ENCODE measurements around the gene ANKRD40CL.
"Not testable (repeated sequence)": the region's sequence is repeated elsewhere in the genome, so short reads cannot be mapped to it uniquely, and the experiment has no call there.

The ANKRD40CL gene, protein sequence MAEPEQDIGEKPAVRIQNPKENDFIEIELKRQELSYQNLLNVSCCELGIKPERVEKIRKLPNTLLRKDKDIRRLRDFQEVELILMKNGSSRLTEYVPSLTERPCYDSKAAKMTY

DNA sequence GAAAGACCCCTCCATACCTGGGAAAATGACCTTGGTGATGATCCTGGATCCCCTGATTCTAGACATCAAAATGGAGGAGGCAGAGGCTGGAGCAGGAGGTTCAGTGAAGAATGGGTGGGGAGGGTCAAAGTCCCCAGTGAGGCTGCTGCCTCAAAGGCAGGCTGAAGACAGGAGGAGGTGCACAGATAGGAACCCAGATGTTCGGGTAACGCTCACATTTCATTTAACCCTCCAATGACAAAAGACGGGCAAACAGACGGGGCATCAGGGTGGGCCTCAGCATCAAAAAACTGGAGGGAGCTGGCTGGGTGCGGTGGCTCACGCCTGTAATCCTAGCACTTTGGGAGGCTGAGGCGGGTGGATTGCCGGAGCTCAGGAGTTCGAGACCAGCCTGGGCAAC is at the start of gene ANKRD40CL:
Gene ANKRD40CL (minus strand): TSS at position 73 of the 400 bp plus-strand sequence. CDS start 605 bp downstream, outside the sequence.
- DNase-seq (ENCODE audit: low spot score), result no peak

DNA sequence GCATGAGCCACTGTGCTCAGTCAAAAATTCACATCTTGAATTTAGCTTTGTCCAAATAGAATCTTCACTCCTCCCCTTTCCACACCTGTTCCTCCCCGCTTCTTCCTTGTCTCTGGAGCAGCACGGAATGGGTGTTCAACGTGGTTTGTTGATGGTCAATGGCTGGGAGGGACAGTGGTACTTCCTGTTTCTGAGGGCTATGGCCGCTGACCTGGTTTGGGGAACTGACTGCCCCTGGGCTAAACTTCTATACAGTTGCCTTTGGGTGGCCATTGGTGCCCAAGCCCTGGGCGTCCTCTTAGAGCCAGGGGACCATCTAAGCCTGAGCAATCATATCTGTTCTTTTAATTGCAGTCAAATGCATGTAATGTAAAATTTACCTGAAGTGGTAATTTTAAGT is 49.0 kb upstream of the ANKRD40CL start:
- no peak for DNase-seq (ENCODE audit: low spot score)

DNA sequence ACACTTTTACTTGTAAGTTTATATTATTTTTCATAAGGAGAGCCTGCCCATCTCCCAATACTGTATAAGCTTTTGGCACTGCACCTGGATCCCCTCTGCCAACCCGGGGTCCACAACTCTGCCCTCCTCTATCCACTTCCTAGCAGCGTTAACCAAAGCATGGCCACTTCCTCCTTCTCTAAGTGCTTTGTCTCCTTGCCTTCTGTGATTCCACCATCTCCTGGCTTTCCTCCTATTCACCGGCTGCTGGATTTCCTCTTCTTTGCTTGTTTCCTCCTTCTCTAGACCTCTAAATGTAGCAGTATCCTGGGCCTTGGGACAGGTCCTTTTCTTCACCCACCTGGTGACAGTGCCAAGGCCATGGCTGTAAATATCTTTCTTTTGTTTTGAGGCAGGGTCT is 48.1 kb upstream of the ANKRD40CL start:
- DNase-seq (ENCODE audit: low spot score), result no peak

DNA sequence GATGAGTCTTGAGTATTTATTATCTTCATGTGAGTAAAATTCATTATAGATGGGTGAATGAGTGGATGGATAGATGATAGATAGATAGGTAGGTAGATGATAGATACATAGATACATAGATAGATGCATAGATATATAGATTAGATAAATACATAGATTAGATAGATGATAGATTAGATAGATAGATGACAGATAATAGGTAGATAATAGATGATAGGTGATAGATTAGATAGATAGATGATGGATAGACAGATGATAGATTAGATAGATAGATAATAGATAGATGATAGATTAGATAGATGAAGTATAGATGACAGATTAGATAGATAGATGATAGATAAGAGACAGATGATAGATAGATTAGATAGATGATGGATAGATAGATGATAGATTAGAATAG is 46.3 kb upstream of the ANKRD40CL start:
- DNase-seq (ENCODE audit: low spot score), result no peak

DNA sequence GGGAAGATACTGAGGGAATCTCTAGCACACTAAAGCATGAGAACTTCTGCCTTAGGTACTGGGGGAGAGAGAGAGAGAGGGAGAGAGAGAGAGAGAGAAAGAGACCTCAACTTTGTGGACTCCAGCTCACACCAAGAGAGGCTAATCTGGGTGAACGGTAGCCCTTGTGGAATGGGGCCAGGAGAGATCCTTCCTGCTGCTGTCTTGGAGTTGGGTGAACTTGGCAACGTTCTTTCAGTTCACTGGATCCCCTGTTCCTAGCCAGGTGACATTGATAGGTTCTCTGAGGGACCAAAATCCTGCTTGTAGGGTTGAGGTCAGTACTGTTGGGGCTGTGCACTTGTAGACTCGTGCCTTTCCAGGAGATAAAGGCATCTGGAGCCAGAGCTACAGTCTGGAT is 41.6 kb upstream of the ANKRD40CL start:
- no peak for DNase-seq (ENCODE audit: low spot score)

DNA sequence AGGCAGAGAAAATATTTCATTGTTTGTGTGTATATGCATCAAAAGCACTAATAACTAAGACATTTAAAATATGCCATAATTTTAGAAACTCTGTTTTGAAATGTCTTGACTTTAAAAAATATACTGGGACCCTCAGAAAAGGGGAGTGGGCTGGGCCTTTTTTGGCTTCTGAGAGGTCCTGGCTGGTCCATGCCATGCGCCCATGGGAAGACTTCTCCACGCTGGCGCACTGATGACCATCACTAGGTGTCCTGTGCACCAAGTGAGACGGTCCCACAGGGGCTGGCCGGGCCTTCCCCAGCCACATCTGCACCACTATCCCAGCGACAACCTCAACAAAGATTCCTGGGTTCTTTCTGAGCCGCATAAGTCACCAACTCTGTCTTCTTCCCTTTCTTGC is 41.1 kb upstream of the ANKRD40CL start:
- no peak for DNase-seq (ENCODE audit: low spot score)

DNA sequence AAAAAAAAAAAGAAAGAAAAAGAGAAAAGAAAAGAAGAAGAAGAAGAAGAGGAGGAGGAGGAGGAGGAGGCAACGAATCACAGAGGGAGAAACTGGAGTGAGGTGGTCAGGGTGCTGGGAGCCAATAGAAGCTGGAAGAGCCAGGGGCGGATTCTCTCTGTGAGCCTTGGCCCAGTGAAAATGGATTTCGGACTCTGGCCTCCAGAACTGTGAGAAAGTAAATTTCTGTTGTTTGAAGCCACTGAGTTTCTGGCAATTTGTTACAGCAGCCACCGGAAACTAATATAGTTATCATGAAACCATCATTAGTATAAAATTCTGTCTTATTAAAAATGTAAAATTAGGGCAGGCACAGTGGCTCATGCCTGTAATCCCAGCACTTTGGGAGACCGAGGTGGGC is 40.4 kb upstream of the ANKRD40CL start:
- DNase-seq (ENCODE audit: low spot score), result no peak

DNA sequence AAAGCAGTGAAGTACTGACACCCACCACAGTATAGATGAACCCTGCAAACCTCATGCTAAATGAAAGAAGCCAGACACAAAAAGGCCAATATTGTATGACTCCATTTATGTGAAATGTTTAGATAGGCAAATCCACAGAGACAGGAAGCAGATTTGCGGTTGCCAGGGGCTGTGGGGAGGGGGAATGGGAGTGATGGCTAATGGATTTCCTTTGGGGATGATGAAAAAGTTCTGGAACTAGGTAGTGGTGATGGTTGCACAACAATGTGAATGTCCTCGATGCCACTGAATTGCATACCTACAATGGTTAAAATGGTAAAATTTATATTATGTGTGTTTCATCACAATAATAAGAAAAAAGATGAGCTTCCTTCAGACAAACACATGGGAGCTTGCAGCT is 39.7 kb upstream of the ANKRD40CL start:
- DNase-seq (ENCODE audit: low spot score), result no peak

DNA sequence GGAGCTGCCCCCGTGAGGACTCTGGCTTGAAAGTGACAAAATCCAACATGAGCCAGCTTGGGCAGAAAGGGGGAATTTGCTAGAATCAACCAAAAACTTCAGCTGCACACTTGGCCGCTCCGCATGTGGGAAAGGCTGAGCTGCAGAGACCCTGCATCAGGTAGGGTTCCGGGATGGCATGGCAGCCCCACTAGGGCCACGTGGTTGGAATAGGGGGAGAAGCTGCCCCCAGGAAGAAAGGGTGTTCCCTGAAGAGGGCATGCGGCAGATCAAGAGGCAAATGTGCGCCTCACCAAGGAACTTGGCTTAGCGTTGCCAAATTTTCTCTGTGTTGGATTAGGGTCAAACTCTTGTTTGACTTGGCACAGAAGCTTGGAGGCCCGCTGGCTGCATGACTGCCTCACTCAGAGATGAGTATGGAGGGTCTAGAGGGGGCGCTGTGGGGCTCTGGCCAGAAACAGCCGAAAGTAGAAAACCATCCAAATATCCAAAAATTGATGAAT is 38.9 kb upstream of the ANKRD40CL start:
- no peak for DNase-seq (ENCODE audit: low spot score)

DNA sequence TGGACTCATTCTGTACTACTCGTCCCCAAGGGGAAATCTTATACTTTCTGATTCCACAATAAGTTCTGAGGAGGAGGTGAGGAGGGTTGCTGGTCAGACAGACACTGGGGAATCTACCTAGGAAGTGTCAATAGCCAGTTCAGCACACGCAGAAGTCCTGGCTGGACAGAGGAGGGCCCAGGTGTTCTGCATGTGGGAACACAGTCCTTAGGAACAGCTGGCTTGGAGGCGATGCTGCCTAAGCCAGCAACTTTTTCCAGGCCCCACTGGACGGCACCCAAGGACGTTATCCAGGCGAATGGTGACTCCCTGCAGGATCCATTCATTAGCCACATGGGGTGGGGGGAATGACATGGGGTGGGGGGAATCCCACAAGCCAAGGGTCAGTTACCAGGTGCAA is 38.2 kb upstream of the ANKRD40CL start:
- no peak for DNase-seq (ENCODE audit: low spot score)

DNA sequence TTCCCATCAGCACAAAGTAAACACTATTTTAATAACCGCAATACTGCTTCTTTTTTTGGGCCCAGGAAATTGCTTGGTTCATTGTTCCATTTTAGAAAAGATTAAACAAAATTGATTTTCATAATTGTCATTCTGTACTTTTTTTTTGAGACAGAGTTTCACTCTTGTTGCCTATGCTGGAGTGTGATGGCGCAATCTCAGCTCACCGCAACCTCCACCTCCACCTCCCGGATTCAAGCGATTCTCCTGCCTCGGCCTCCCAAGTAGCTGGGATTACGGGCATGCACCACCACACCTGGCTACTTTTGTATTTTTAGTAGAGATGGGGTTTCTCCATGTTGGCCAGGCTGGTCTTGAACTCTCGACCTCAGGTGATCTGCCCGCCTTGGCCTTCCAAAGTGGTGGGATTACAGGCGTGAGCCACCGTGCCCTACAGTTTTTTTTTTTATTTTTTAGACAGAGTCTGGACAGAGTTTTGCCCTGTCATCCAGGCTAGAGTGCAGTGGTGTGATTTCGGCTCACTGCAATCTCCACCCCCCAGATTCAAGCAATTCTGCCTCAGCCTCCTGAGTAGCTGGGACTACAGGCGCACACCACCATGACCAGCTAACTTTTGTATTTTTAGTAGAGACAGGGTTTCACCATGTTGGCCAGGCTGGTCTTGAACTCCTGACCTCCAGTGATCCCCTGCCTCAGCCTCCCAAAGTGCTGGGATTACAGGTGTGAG is 37.6 kb upstream of the ANKRD40CL start:
- not testable (repeated sequence) for DNase-seq (ENCODE audit: low spot score)

DNA sequence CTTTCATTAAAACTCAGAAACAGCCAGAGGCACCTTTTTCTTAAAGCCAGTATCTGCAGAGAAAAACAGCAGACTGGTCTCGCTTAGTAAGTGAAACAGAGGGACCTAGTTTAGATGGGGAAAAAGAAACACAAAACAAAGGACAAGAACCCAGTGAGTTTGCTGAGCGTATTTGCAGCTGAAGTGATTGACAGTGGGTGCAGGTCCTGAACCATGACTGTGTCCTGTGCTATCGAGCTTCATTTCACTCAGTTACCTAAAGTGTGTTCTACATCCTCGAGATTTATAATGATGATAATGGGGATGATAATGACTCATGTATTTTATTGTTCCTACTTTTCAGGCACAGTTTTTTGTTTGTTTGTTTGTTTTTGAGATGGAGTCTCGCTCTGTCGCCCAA is 36.4 kb upstream of the ANKRD40CL start:
- no peak for DNase-seq (ENCODE audit: low spot score)

DNA sequence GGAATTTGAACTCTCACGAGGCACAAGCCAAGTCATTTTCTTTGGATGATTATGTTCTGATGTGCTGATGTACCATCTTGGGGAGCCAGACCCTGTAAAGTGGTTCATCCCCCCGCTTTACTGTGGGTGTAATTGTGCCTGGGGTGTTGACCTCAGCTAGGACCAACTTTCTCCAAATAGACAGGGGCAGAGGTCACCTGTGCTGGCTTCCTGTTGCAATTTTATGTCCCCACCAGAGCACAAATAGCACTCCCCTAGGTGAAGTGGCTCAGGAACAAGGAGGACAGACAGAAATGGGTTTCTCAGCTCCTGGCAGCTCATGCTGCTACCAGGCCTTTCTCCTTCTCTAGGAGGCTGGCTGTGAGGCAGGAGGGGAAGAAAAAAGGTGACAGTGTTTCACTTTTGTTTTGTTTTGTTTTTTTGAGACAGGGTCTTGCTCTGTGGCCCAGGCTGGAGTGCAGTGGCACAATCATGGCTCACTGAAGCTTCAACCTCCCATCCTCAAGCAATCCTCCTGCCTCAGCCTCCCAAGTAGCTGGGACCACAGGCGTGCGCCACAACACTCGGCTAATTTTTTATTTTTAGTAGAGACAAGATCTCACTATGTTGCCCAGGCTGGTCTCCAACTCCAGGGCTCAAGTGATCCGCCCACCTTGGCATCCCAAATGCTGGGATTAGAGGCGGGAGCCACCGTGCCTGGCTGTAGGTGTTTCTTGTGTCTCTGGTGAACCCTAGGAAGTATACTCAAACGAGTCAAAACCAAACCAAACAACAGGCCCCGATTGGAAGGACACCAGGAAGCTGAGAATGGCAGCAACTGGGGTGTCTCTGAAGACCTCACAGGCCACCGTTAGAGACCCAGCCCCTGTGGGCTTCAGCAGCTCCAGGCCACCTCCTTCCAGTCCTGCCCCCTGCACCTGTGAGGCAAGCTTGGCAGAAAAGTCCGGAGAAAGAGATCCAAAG is 35.6 kb upstream of the ANKRD40CL start:
- DNase-seq (ENCODE audit: low spot score), result no peak

DNA sequence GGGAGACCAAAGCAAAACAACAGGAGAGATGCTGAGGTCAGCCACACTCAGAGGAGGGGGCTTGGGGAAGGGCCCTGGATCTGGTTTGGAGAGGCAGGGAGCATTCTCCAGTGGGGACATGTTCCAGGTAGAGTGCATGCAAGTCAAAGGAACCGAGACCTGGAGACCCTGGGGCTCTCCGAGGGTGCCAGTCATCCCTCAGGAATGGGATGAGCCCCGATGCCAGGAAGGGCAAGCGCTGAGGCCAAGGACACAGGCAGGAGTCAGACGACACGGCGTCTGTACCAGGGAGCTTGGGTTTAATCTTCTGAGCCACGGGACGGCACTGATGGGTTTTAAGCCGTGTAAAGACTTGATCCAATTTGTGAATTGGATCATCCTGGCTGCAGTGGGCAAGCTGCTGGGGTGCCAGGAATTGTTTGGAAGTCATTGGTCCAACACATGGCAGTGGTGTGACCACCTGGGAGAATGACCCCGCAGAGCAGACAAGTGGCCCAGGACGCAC is 32.9 kb upstream of the ANKRD40CL start:
- no peak for DNase-seq (ENCODE audit: low spot score)

DNA sequence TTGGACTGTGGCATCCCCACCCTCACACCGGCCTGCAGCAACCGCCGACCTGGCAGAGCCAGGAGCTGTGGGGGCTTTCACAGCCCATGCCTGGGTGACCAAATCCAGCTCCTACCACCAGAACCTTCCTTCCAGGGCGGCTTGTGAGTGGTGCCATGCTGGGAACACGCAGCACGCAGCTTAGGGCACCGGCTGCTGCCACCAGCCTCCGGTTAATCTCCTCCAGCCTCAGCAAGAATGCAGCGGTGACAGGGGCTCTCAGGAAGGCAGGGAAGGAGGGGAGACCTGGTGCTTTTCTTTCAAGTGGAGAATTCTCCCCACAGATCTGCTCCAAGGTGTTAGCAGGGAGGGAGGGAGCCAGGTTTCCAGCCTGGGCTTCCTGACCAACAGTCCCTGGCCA is 32.3 kb upstream of the ANKRD40CL start:
- DNase-seq (ENCODE audit: low spot score), result no peak

DNA sequence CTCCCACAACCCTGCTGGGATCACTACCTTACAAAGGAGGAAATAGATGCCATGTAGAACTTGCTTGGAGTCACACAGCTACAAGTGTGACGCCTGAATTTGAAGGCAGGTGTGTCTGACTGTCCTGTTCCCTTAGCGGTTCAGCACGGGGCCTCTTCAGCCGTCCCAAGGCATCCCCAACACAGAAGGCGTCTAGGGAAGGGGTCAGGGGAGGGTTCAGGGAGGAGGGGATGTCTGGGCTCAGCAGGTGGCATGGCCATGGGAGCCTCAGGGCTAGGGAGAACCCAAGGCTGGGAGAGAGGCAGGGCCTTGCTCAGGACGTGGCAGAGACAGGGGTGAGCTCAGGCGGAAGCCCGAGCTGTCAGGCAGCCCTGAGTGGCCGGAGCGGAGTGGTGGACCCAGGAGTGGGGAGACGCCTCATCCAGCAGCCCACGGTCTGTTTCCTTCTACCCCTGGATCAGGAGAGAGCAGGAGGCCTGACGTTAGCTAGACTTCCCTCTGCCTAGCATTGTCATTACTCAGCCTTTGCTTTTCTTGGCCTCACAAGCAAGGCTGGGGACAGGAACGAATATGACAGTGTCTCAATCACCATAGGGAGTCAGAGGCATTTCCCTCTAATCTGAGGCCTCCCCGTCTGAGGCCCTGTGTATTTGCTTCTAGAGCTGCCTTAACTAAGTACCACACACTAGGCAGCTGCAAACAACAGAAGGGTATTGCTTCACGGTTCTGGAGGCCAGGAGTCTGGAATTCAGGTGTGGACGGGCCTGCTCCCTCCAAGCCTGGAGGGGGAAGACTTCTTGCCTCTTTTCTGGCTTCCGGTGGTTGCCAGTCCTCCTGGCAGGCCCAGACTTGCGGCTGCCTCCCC is 31.3 kb upstream of the ANKRD40CL start:
- no peak for DNase-seq (ENCODE audit: low spot score)

DNA sequence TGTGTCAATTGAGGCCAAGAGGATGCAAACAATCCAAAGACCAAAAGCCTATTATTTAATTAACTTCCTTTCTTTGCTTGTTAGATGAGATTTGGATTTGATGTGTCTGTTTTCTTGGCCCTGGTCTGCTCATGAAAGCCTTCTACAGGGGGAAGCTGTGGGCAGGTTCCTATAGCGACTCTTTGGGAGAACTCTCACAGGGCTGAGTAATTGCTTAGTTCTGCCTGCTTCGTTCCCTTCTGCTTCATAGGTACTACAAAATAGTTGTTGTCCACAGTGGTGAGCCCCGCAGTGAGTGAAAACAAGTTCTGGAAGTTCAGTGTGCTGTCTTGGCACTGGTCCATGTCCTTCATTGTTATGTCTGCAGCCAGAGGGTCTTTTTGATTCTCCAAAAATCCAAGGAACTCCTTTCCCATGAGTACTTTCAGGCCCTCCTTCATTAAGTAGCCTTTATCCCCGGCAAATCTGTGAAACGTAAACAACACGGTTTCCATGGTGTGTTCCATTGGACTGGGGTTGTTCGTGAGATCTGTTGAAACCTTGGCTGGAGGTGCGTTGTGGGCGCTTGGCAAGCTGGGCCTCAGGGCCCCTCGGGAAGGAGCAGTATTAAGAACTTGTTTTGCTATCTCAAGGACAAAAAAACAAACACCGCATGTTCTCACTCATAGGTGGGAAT is 30.0 kb upstream of the ANKRD40CL start:
- no peak for DNase-seq (ENCODE audit: low spot score)

DNA sequence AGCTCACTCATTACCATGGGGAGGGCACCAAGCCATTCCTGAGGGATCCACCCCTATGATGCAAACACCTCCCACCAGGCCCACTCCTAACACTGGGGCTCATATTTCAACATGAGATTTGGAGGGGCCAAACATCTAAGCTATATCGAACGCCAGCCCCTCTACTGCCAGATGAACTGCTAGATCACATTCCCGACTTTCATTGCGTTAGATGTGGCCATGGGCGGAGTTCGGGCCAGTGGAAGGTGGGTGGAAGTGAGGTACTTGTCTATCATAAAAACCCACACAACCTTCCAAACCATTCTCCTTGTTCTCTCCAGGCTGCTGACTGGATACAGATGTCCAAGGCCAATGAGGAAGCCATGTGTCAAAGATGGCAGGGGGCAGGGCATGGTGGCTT is 27.0 kb upstream of the ANKRD40CL start:
- DNase-seq (ENCODE audit: low spot score), result no peak

DNA sequence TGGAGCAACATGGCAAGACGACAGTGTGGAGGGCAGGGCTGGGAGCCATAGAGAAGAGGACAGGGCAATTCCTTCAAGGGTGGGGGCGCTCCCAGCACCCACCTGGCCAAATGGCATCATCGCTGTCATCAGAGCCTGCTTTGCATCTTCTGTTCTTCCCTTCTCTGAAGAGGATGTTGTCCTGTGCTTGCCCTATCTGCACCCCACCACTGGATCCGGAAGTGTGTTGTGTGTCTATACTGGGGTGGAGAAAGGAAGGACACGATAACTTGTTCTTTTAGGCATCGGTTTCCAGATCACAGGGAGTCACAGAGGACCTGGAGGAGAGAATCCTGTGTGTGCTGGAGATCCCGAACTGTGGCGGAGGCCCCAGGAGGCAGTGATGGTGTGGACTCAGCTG is 25.7 kb upstream of the ANKRD40CL start:
- no peak for DNase-seq (ENCODE audit: low spot score)

DNA sequence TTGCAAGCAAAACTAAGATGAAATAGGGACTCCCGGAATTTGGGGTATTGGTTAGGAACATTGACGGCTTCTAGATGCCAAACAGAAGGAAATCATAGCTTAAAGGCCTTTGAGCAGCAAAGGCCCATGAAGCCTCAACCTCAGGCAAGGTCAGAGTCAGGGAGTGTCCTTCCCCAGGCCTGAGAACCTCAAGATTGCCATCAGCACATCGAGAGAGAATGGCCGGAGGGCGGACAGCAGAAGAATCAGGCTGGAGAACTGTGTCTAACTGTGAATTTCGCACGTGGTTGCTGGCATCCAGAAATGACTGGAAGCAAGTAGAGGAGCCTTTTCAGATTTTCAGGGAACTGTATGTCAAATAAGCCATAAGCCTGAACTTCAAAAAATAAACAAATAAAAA is 24.8 kb upstream of the ANKRD40CL start:
- DNase-seq (ENCODE audit: low spot score), result no peak

DNA sequence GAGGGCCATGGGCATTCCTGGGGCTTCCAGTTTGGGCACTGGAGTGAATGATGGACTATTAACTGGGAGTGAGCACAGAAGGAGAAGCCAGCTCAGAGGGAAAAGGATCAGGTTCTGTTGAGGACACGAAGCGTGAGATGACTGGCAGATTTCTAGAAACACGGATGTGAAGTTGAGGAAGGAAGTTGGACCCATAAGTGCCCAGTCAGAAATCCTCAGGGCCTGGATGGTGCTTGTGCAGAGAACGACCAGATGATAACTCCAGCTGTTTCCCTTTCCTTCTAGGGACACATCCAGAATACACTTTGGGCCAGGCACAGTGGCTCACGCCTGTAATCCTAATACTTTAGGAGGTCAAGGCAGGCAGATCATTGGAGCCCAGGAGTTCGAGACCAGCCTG is 23.3 kb upstream of the ANKRD40CL start:
- no peak for DNase-seq (ENCODE audit: low spot score)

All from AG08395 (cell line).